ENCODE data around the gene RPL36. TPM values are rescaled to one million over a fixed set of nuclear protein-coding genes. Genes with fewer than 3 reads are reported as not detected.
A peak's percentile ranks its signal among the peaks of the same experiment; 100 is the strongest.
"Not testable (repeated sequence)": the region's sequence is repeated elsewhere in the genome, so short reads cannot be mapped to it uniquely, and the experiment has no call there.

The RPL36 gene
- total RNA-seq, 1 donor from 2014 or later: 554 TPM

DNA sequence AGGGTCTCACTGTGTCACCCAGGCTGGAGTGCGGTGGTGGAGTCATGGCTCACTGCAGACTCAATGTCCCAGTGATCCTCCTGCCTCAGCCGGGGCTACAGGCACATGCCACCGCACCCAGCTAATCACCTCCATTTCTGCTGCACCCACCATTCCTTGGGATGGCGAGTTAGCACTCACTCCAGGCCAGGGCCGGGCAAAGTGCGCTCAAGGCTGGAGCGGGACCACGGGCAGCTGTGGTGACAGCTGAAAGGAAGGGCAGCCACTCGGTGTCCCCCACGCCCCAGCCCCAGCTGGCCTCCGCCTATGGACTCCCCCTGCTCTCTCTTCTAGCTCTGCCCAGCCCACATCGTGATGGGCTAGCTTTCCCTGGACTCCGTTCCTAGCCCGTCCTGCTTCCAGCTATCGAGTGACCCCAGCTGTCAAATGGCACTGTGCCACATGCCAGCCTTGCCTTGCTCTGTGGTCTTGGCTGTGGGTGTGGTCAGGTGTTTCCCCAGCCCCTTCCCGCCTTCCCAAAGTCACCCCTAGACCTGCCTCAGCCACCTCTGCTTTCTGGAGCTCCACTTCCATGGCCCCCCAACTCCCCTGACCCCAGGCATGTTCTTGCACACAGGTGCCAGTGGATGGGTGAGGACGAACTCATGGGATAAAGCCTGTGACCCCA, 13.9 kb upstream of the RPL36 start:
- no peak for DNase-seq

DNA sequence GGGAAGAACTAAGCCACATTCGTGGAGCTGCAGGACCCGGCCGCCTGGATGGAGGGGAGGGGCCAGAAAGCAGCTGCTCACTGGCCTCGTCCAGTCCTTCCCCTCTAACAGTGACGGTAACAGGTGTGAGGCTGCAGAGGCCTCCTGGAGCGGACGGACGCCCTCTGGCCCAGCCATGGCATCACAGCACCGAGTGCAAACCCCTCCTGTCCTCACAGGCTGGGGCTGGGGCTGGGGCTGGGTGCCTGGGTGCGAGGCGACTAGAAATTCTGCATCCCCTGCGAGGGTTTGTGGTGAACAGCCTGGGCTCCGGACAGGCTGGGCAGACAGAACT, 13.4 kb upstream of the RPL36 start:
- no peak for DNase-seq

DNA sequence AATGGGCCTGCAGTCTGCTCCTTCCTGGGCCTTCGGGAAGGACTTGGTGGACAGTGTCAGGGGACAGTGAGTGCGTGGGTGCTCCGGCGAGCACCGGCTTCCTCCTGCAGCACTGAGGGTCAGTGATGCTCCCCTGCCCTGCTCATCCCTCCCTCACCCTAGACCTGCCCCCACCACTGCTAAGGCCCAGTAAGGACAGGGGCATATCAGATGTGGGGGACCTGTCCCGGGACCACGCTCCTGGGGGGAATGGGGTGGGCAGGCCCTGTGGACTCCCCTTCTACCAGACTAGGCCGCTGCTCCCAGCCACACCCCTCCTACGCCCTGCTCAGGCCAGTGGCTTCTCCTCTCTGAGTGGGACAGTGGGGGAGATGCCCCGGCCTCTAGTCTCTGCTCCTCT, 13.0 kb upstream of the RPL36 start:
- no peak for DNase-seq

- DNase-seq: no peak
Observed at GRCh38 chr19:5677580-5677979, 12.5 kb upstream of the RPL36 start.

DNA sequence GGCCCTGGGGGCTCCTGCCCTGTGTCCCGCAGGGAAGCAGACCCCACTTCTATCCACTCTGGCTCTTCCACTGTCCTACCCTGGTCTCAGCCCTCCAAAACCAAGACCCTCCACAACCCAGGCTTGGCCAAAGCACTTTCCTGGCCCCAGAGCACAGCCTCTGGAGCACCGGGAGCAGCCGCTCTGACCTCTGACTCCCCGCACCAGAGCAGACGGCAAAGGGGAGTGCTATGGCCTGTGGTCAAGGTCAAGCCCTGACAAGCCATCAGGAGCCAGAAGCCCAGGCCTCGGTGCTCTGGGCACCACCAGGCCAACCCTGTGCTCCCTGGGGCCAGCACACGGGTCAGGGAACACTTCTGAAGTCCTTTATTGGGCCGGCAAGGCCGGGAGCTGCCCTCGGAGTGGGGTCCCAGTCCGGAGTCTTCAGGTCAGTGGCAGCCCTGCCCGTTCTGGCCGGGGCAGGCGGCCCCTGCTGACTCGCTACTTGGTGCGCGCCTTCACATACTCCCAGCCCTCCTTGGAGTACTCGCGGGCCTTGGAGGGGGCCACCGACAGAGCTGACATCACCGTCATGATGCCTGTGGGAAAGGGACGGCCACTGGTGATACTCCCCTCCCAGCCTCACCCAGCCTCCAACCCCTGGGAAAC, 11.9 kb upstream of the RPL36 start:
- DNase-seq: no peak

- DNase-seq: peak; percentile 39
Observed at GRCh38 chr19:5679289-5680083, 10.6 kb upstream of the RPL36 start.

DNA sequence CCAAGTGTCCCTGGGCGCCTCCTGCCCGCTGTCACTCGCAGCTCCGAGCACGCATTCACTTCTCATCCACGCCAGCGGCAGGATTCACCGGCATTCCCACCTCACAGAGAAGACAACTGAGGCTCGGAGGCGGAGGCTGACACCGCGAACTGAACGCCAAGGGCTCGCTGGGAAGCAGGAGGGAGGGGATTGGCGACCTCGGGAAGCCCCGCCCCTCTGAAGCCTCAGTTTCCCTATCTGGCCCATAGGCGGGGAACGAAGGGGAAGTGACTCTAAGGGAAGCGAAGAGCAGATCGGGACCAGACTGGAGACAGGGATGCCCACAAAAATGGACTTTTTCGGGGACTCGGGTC, 10.0 kb upstream of the RPL36 start:
- no peak for DNase-seq

GRCh38 chr19:5680437-5681368, 9.4 kb upstream of the RPL36 start, which contains the start of the genes HSD11B1L and MICOS13:
Gene HSD11B1L, plus strand, starts transcription at chr19:5681027. Its CDS starts 3,806 bp downstream, at chr19:5684833.
Gene MICOS13, minus strand, starts transcription at chr19:5680516. Its CDS starts 30 bp downstream, at chr19:5680486.
- peak; percentile 99 for DNase-seq

DNA sequence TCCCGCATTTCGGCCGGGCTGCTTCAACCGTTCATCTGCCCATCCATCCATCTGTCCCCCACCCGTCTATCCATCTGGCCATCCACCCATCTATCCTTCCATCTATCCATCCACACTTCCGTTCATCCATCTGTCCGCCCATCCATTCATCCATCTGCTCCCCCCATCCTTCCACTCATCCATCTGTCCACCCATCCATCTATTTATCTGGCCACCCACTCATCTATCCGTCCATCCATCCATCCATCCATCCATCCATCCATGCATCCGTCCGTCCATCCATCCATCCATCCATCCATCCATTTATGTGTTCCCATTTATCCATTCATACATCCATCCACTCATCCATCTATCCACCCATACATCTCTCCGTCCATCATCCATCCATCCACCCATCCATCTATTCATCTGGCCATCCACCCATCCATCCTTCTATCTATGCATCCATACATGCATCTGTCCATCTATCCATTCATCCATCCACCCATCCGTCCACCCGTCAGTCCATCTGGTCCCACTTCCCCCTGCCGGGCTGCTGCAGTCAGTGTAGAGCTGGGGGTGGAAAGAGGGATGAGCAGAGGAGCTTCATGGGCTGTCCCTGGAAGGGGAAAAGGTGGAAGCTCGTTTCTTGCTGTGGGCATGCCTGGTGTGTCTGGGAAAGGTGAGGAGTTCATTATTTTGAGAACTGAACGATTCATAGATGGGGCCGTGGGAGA, 8.5 kb upstream of the RPL36 start:
- DNase-seq: no peak

- DNase-seq: no peak
Observed at GRCh38 chr19:5682107-5682482, 8.0 kb upstream of the RPL36 start.

DNA sequence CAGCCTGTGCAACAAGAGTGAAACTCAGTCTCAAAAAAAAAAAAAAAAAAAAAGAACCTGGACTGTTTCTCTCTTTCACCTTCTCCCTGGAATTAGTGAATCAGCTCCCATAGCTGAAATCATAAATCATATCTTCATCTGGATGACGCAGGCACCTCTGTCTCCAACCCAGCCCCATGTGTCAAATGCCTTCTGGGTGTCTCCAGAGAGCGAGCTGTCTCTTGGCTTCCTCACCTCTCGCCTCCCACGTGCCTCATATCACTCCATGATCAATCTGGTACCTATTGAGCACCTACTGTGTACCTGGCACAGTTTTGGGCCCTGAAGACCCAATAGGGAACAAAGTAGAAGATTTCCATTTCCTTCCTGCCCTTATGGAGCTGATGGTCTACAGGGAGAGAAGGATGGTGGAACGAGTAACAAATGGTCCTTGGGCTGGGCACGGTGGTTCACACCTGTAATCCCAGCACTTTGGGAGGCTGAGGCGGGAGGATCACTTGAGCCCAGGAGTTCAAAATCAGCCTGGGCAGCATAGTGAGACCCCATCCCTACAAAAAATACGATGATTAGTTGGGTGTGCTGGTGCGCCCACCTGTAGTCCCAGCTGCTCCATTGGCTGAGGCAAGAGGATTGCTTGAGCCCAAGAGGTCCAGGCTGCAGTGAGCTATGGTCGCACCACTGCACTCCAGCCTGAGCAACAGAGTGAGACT, 6.8 kb upstream of the RPL36 start:
- no peak for DNase-seq

- DNase-seq: no peak
Observed at GRCh38 chr19:5684694-5685430, 5.2 kb upstream of the RPL36 start.

GRCh38 chr19:5686326-5686646, 3.8 kb upstream of the RPL36 start:
- DNase-seq: no peak

DNA sequence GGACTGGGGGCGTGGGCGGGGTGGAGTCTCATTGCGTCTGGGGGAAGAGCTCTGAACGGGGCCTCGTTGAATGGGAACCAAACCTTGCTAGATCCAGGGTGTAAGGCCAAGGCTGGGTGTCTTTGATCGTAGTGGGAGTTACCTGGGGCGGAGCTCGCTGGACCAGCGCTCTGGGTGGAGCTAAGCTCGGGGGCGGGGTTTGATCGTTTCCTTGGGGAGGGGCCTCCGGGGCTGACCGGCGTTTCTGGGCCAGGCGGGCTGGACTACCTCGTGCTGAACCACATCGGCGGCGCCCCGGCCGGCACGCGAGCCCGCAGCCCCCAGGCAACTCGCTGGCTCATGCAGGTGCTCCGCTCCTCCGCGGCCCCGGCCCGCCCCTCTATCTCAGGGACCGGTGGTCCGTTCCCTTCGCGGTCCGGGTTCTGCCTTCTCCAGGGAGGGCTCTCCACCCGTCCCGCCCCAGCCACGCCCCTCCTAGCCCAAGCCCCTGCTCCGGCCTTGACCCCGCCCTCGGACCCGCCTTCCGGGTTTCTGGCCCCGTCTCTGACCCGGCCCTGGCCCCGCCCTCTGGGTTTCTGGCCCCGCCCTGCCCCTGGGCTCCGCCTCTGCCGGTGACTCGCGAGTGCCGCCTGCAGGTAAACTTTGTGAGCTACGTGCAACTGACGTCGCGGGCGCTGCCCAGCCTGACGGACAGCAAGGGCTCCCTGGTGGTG, 3.3 kb upstream of the RPL36 start:
- DNase-seq: peak; percentile 94

- DNase-seq: peak; percentile 19
Observed at GRCh38 chr19:5687360-5688198, 2.5 kb upstream of the RPL36 start.

DNA sequence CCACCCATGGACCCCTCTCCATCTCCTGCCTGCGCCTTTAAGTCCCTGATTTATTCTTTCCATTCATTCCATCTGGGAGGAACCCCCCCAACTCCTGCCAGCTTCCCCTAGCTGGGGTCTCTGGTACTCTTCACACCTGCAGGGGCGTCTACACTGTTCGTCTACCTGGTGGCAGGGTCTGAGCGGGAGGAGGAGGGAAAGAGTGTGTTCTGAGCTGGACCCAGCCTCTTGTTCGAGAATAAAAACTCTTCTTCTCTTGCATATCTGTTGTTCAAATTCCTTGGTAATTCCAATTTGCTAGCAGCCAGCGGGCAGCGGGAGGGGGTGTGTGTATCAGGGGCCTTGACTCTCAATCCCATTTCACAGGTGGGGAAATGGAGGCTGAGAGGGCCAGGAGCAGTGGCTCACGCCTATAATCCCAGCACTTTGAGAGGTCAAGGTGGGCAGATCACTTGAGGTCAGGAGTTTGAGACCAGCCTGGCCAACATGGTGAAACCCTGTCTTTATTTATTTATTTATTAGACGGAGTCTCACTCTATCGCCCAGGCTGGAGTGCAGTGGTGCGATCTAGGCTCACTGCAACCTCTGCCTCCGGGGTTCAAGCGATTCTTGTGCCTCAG, 1.7 kb upstream of the RPL36 start:
- not testable (repeated sequence) for DNase-seq

- DNase-seq: peak; percentile 73
Observed at GRCh38 chr19:5690955-5691821, 1.1 kb downstream of the RPL36 start.

Data from dermis blood vessel endothelial cell (primary cell).